HCT116 (cell line): ENCODE data around the gene RYR2. TPM values are rescaled to one million over a fixed set of nuclear protein-coding genes. Genes with fewer than 3 reads are reported as not detected.

Experiments
- ATAC-seq: fragments of 200-7000 bp; cut with Tn5 transposase; 2 replicates; pipeline ENCODE4 v1.9.1; 2020; ENCODE audit warnings: mild to moderate bottlenecking, moderate library complexity
- BruUV-seq: library from RNA; stranded (reverse); fragments of 400-500 nt; replicated peaks from 2 replicates; lab custom pipeline; 2021; lab: Mats Ljungman, UMichigan
- CTCF ChIA-PET: fragments of 300-600 bp; sonication (Branson Sonifier 250); formaldehyde crosslinking; loops from one replicate; lab custom pipeline; 2021; ENCODE audit warnings: antibody characterized with exemption; lab: Charles Lee
- POLR2A ChIA-PET: fragments of 300-600, 350-600 bp; sonication (Branson Sonifier 250); formaldehyde crosslinking; loops from one replicate; lab custom pipeline; 2021; ENCODE audit warnings: antibody characterized with exemption; lab: Charles Lee
- RAD21 ChIA-PET, 2 experiments: fragments of 300-600 bp; sonication (Branson Sonifier 250); formaldehyde crosslinking; loops; one replicate each; lab custom pipeline; 2023; ENCODE audit warnings: low total read pairs in 2 of 2; ENCODE audit not compliant: uncharacterized antibody in 2 of 2, unreplicated experiment in 2 of 2, low non-redundant PET in 1 of 2; lab: Charles Lee
- DNase-seq: peaks from one replicate; pipeline ENCODE4 v3.0.0-alpha.2; 2010; ENCODE audit warnings: low read depth, low spot score
- H2AFZ ChIP-seq: fragments of 200-600 bp; shearing (Covaris generic), sonication (generic); 2 replicates; pipeline ENCODE4 v1.6.1; 2017; ENCODE audit warnings: low read depth, mixed run types, mixed read lengths, antibody characterized with exemption, low read length; ENCODE audit not compliant: poor library complexity, severe bottlenecking
- H3K27ac ChIP-seq: 2 replicates; pipeline ENCODE4 v1.5.1; 2012; ENCODE audit warnings: low read depth, low read length
- H3K27me3 ChIP-seq: fragments of 200-600 bp; sonication (generic); 2 replicates; pipeline ENCODE4 v1.6.1; 2016; ENCODE audit warnings: mixed run types, low read length, mixed read lengths; ENCODE audit not compliant: insufficient read depth
- H3K36me3 ChIP-seq, 2 experiments: fragments of 200-500 bp in 1 of 2; fragments of 200-600 bp in 1 of 2; sonication (Bioruptor generic) in 1 of 2; sonication (generic) in 1 of 2; 2 replicates each; pipeline versions ENCODE4 v1.5.1 to v1.6.1; 2014 to 2016; ENCODE audit warnings: low read length in 2 of 2, inconsistent platforms in 1 of 2, mixed read lengths in 1 of 2, mixed run types in 1 of 2; ENCODE audit not compliant: insufficient read depth in 2 of 2, control insufficient read depth in 1 of 2
- H3K4me1 ChIP-seq, 2 experiments: fragments of 200-600 bp in 1 of 2; sonication (generic) in 1 of 2; 2 replicates each; pipeline versions ENCODE4 v1.5.1 to v1.6.1; 2012 to 2017; ENCODE audit warnings: low read length in 2 of 2, inconsistent platforms in 1 of 2, mild to moderate bottlenecking in 1 of 2, mixed read lengths in 1 of 2, mixed run types in 1 of 2, moderate library complexity in 1 of 2; ENCODE audit not compliant: insufficient read depth in 2 of 2, control insufficient read depth in 1 of 2
- H3K4me2 ChIP-seq: fragments of 200-600 bp; sonication (generic); 2 replicates; pipeline ENCODE4 v1.6.1; 2017; ENCODE audit warnings: mixed run types, low read length, mixed read lengths
- H3K4me3 ChIP-seq, 2 experiments: fragments of 200-600 bp in 1 of 2; sonication (generic) in 1 of 2; replicated peaks in 1 of 2; 2 replicates each; pipeline ENCODE4 v1.5.1; 2011 to 2016; ENCODE audit warnings: low read length in 2 of 2, control low read depth in 1 of 2, low read depth in 1 of 2, mild to moderate bottlenecking in 1 of 2, mixed read lengths in 1 of 2, mixed run types in 1 of 2
- H3K79me2 ChIP-seq: fragments of 200-600 bp; sonication (generic); 2 replicates; pipeline ENCODE4 v1.6.1; 2017; ENCODE audit warnings: mild to moderate bottlenecking, mixed run types, low read length, moderate library complexity, mixed read lengths; ENCODE audit not compliant: insufficient read depth
- H3K9ac ChIP-seq: fragments of 200-600 bp; sonication (generic); 2 replicates; pipeline ENCODE4 v1.6.1; 2016; ENCODE audit warnings: low read length, mixed read lengths
- H3K9me2 ChIP-seq: fragments of 200-600 bp; sonication (generic), shearing (Covaris generic); 2 replicates; pipeline ENCODE4 v1.6.1; 2017; ENCODE audit warnings: mixed run types, mild to moderate bottlenecking, moderate library complexity; ENCODE audit not compliant: insufficient read depth
- H3K9me3 ChIP-seq, 2 experiments: fragments of 200-500 bp in 1 of 2; fragments of 200-600 bp in 1 of 2; sonication (Bioruptor generic) in 1 of 2; sonication (generic) in 1 of 2; 2 replicates each; pipeline ENCODE4 v1.6.1; 2014 to 2017; ENCODE audit warnings: low read length in 2 of 2, mixed read lengths in 2 of 2, inconsistent platforms in 1 of 2, low read depth in 1 of 2, mild to moderate bottlenecking in 1 of 2, mixed run types in 1 of 2, moderate library complexity in 1 of 2; ENCODE audit not compliant: control insufficient read depth in 1 of 2, insufficient read depth in 1 of 2
- H4K20me1 ChIP-seq: fragments of 200-600 bp; sonication (generic), shearing (Covaris generic); 2 replicates; pipeline ENCODE4 v1.6.1; 2017; ENCODE audit warnings: mixed run types, mild to moderate bottlenecking, moderate library complexity; ENCODE audit not compliant: insufficient read depth
- CBX3 ChIP-seq: IDR thresholded peaks from 2 replicates; pipeline ENCODE4 v1.6.1; 2012; ENCODE audit warnings: low read depth
- CEBPB ChIP-seq: IDR thresholded peaks from 2 replicates; pipeline ENCODE4 v1.6.1; 2012; ENCODE audit warnings: low read depth
- CTCF ChIP-seq, 3 experiments: fragments of 200-600 bp in 1 of 3; sonication (generic) in 1 of 3; IDR thresholded peaks in 2 of 3; conservative IDR thresholded peaks in 1 of 3; 2 replicates each; pipeline ENCODE4 v1.5.1; 2012 to 2017; ENCODE audit warnings: low read depth in 2 of 3, low read length in 2 of 3, antibody characterized with exemption in 1 of 3, borderline replicate concordance in 1 of 3, control low read depth in 1 of 3, mild to moderate bottlenecking in 1 of 3, mixed read lengths in 1 of 3, mixed run types in 1 of 3, moderate library complexity in 1 of 3; ENCODE audit not compliant: insufficient read depth in 1 of 3
- ELF1 ChIP-seq: IDR thresholded peaks from 2 replicates; pipeline ENCODE4 v1.6.1; 2012; ENCODE audit warnings: low read depth, borderline replicate concordance
- EZH2 ChIP-seq: fragments of 200-600 bp; sonication (generic); IDR thresholded peaks from 2 replicates; pipeline ENCODE4 v1.6.1; 2017; ENCODE audit warnings: antibody characterized with exemption, mixed run types
- POLR2A ChIP-seq: IDR thresholded peaks from 2 replicates; pipeline ENCODE4 v1.7.0; 2011; ENCODE audit warnings: borderline replicate concordance; ENCODE audit not compliant: insufficient read depth, insufficient read length; ENCODE audit errors: extremely low read depth
- RAD21 ChIP-seq: IDR thresholded peaks from 2 replicates; pipeline ENCODE4 v1.6.1; 2012; ENCODE audit warnings: low read depth, mild to moderate bottlenecking
- SRF ChIP-seq: IDR thresholded peaks from 2 replicates; pipeline ENCODE4 v1.6.1; 2012; ENCODE audit warnings: low read depth
- TCF7L2 ChIP-seq: IDR thresholded peaks from 2 replicates; pipeline ENCODE4 v1.7.0; 2011; ENCODE audit warnings: borderline replicate concordance, inconsistent platforms; ENCODE audit not compliant: insufficient read depth, insufficient read length; ENCODE audit errors: extremely low read depth
- YY1 ChIP-seq: IDR thresholded peaks from 2 replicates; pipeline ENCODE4 v1.6.1; 2011; ENCODE audit warnings: low read length, low read depth, moderate library complexity, mild to moderate bottlenecking; ENCODE audit not compliant: insufficient replicate concordance; ENCODE audit errors: extremely low read depth
- ZNF274 ChIP-seq: fragments of 200-500 bp; sonication (Bioruptor generic); IDR thresholded peaks from 2 replicates; pipeline ENCODE4 v1.6.1; 2014; ENCODE audit warnings: mild to moderate bottlenecking, low read depth, low read length, inconsistent platforms
- intact Hi-C: fragments of 100-400 bp; cut with micrococcal nuclease; formaldehyde crosslinking; loops from 2 replicates; pipeline ENCODE4 v1.10.0; 2022
- total RNA-seq: library from RNA; stranded (reverse); gene quantifications from one replicate; pipeline ENCODE4 v1.2.1, GENCODE V29; 2021; ENCODE audit not compliant: unreplicated experiment
- TF ChIP-seq, protein P1 (sequence below): IDR thresholded peaks from 2 replicates; pipeline ENCODE4 v1.6.1; 2011; ENCODE audit warnings: mild to moderate bottlenecking, low read length, moderate library complexity; ENCODE audit not compliant: insufficient replicate concordance; ENCODE audit errors: extremely low read depth

Gene RYR2
- total RNA-seq, 1 experiment from 2014 or later: 0.02 TPM

GRCh38 chr1:237737448-237737847, 695.5 kb downstream of the RYR2 start:
- Histone ChIP-seq H3K27ac (no peak overlapping the region), H3K4me3 (no peak overlapping the region), H3K9ac (no peak overlapping the region)
- ChIA-PET CTCF (no interaction called here), RAD21 (no interaction called here)
- TF ChIP-seq POLR2A (no peak), CBX3 (no peak), CEBPB (no peak), ELF1 (no peak)
- TF ChIP-seq, all 23 proteins: peak for 0
- Histone ChIP-seq H3K36me3 (no peaks in the 10 kb centered on the region), H3K27me3 (no peaks in the 10 kb centered on the region), H3K4me1 (no peaks in the 10 kb centered on the region), H4K20me1 (no peaks in the 10 kb centered on the region), H3K9me2 (no peaks in the 10 kb centered on the region), H3K79me2 (no peaks in the 10 kb centered on the region), H3K9me3 (peaks cover 10% of the 10 kb centered on the region in 2 experiments; a peak in 2 of 4 replicates), H2AFZ (no peak overlapping the region), H3K4me2 (no peak overlapping the region)
- DNase-seq (no peak), ATAC-seq (no peak)
- POLR2A ChIA-PET: no interaction called here
- no TSS peak for BruUV-seq
- intact Hi-C loops: loop anchor here (10.0 kb wide), 1 partner anchor 63 kb away; no protein-coding TSS in a partner anchor

- Histone ChIP-seq H3K9me2 (no peaks in the 10 kb centered on the region), H3K27me3 (no peaks in the 10 kb centered on the region), H2AFZ (no peak overlapping the region), H3K4me1 (no peaks in the 10 kb centered on the region), H3K27ac (no peak overlapping the region), H3K36me3 (no peaks in the 10 kb centered on the region), H3K4me3 (no peak overlapping the region), H3K79me2 (no peaks in the 10 kb centered on the region), H4K20me1 (no peaks in the 10 kb centered on the region), H3K4me2 (no peak overlapping the region), H3K9me3 (peaks cover 10 to 12% of the 10 kb centered on the region in 2 experiments; a peak in 2 of 4 replicates), H3K9ac (no peak overlapping the region)
- POLR2A ChIA-PET: no interaction called here
- BruUV-seq: no TSS peak
- ATAC-seq (no peak), DNase-seq (no peak)
- CTCF ChIA-PET: no interaction called here
- RAD21 ChIA-PET: no interaction called here
- intact Hi-C loops: loop anchor here (10.0 kb wide), 1 partner anchor 63 kb away; no protein-coding TSS in a partner anchor
- TF ChIP-seq RAD21: no peak
- no peak for TF ChIP-seq TCF7L2
- TF ChIP-seq, protein P1, sequence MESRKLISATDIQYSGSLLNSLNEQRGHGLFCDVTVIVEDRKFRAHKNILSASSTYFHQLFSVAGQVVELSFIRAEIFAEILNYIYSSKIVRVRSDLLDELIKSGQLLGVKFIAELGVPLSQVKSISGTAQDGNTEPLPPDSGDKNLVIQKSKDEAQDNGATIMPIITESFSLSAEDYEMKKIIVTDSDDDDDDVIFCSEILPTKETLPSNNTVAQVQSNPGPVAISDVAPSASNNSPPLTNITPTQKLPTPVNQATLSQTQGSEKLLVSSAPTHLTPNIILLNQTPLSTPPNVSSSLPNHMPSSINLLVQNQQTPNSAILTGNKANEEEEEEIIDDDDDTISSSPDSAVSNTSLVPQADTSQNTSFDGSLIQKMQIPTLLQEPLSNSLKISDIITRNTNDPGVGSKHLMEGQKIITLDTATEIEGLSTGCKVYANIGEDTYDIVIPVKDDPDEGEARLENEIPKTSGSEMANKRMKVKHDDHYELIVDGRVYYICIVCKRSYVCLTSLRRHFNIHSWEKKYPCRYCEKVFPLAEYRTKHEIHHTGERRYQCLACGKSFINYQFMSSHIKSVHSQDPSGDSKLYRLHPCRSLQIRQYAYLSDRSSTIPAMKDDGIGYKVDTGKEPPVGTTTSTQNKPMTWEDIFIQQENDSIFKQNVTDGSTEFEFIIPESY: no peak
- TF ChIP-seq ZNF274: no peak
- no peak for TF ChIP-seq ELF1
- TF ChIP-seq POLR2A: no peak
- TF ChIP-seq SRF: no peak
- TF ChIP-seq CBX3: no peak
- no peak for TF ChIP-seq CEBPB
- no peak for TF ChIP-seq YY1
- TF ChIP-seq EZH2: no peak
- no peak for TF ChIP-seq CTCF (IDR thresholded peaks at IDR 0.05 in 2 of 3, conservative IDR thresholded peaks at IDR 0.05 in 1 of 3; ENCODE audit: borderline replicate concordance in 1 of 3, insufficient read depth in 1 of 3, low read depth in 2 of 3, low read length in 2 of 3)
Measured at GRCh38 chr1:237737938-237738610, 696.1 kb downstream of the RYR2 start.
